Progenitor cell of endocrine pancreas (in vitro differentiated cells): ENCODE results near the gene GPX8. TPM values are rescaled to one million over a fixed set of nuclear protein-coding genes. Genes with fewer than 3 reads are reported as not detected.

Experiments
- DNase-seq: peaks from one replicate; pipeline ENCODE4 v3.0.0; 2021; ENCODE audit warnings: low spot score; ENCODE audit not compliant: unreplicated experiment
- H3K27ac Mint-ChIP-seq: 2 replicates; pipeline ENCODE4 v1.8.0; 2021; ENCODE audit warnings: mild to moderate bottlenecking, moderate library complexity, mixed read lengths
- H3K27me3 Mint-ChIP-seq: 2 replicates; pipeline ENCODE4 v1.8.0; 2021; ENCODE audit warnings: mixed read lengths
- H3K36me3 Mint-ChIP-seq: 2 replicates; pipeline ENCODE4 v1.8.0; 2022; ENCODE audit warnings: mixed read lengths; ENCODE audit not compliant: insufficient read depth
- H3K4me1 Mint-ChIP-seq: 2 replicates; pipeline ENCODE4 v1.8.0; 2021; ENCODE audit warnings: low read depth, mixed read lengths
- H3K4me3 Mint-ChIP-seq: 2 replicates; pipeline ENCODE4 v1.8.0; 2021; ENCODE audit warnings: low read depth, mild to moderate bottlenecking, moderate library complexity, mixed read lengths
- H3K9me3 Mint-ChIP-seq: 2 replicates; pipeline ENCODE4 v1.8.0; 2021; ENCODE audit warnings: low read depth, mixed read lengths
- CTCF ChIP-seq: fragments of 200-600 bp; sonication (generic); IDR thresholded peaks from one replicate; pipeline ENCODE4 v1.5.0; 2021; ENCODE audit warnings: antibody characterized with exemption, mild to moderate bottlenecking; ENCODE audit not compliant: unreplicated experiment
- total RNA-seq: library from RNA; stranded (reverse); gene quantifications from 2 replicates; pipeline ENCODE4 v1.2.1, GENCODE V29; 2021

The GPX8 gene
- total RNA-seq, 1 donor from 2014 or later = 40.0 TPM

GRCh38 chr5:55134053-55134722, 25.8 kb upstream of the GPX8 start:
- no peak for TF ChIP-seq CTCF
- H3K27ac Mint-ChIP-seq = no peak overlapping the region
- no peak overlapping the region for H3K4me3 Mint-ChIP-seq

GRCh38 chr5:55136521-55136920, 23.4 kb upstream of the GPX8 start:
- H3K27ac Mint-ChIP-seq = no peak overlapping the region
- no peak for DNase-seq
- no peaks in the 10 kb centered on the region for H3K9me3 Mint-ChIP-seq
- no peaks in the 10 kb centered on the region for H3K27me3 Mint-ChIP-seq
- H3K36me3 Mint-ChIP-seq = no peaks in the 10 kb centered on the region
- H3K4me1 Mint-ChIP-seq = peaks cover 20% of the 10 kb centered on the region
- H3K4me3 Mint-ChIP-seq = no peak overlapping the region
- no peak for TF ChIP-seq CTCF

More at GRCh38 chr5:55134053-55134722, 25.8 kb upstream of the GPX8 start:
- H3K9me3 Mint-ChIP-seq = peaks cover 8% of the 10 kb centered on the region
- DNase-seq = no peak
- H3K36me3 Mint-ChIP-seq = no peaks in the 10 kb centered on the region
- H3K27me3 Mint-ChIP-seq = no peaks in the 10 kb centered on the region
- H3K4me1 Mint-ChIP-seq = peaks cover 11% of the 10 kb centered on the region

GRCh38 chr5:55140908-55141665, 18.9 kb upstream of the GPX8 start:
- Mint-ChIP-seq H3K27ac (peak overlapping the region; percentile 17), H3K4me3 (no peak overlapping the region), H3K27me3 (peaks cover 6% of the 10 kb centered on the region)

GRCh38 chr5:55141945-55142690, 17.9 kb upstream of the GPX8 start:
- H3K4me3 Mint-ChIP-seq = no peak overlapping the region
- no peaks in the 10 kb centered on the region for H3K9me3 Mint-ChIP-seq
- DNase-seq = no peak
- H3K36me3 Mint-ChIP-seq = no peaks in the 10 kb centered on the region
- peaks cover 6% of the 10 kb centered on the region for H3K27me3 Mint-ChIP-seq
- H3K27ac Mint-ChIP-seq = no peak overlapping the region
- TF ChIP-seq CTCF = no peak
- peaks cover 9% of the 10 kb centered on the region for H3K4me1 Mint-ChIP-seq

More at GRCh38 chr5:55140908-55141665, 18.9 kb upstream of the GPX8 start:
- DNase-seq = no peak
- Mint-ChIP-seq H3K9me3 (no peaks in the 10 kb centered on the region), H3K36me3 (no peaks in the 10 kb centered on the region), H3K4me1 (peaks cover 9% of the 10 kb centered on the region)
- no peak for TF ChIP-seq CTCF

DNA sequence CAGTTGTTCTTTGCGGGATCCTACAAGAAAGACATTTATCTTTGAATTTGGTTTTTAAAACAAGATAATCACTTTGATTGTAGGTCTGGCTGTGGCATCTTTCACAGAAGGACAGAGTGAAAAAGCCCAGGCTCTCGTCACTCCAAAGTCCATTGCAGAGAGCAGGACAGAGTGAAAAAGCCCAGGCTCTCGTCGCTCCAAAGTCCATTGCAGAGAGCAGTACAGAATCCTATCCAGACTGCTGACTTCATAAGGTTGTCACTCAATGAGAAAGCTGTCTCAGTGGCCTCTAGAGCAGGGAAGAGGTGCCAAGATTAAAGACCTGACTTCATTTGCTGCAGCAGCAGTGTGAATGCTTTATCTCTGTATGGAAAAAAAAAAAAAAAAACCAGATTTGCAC, 16.3 kb upstream of the GPX8 start:
- H3K9me3 Mint-ChIP-seq = no peaks in the 10 kb centered on the region
- TF ChIP-seq CTCF = no peak
- H3K27me3 Mint-ChIP-seq = peaks cover 9% of the 10 kb centered on the region
- H3K4me1 Mint-ChIP-seq = peaks cover 9% of the 10 kb centered on the region
- no peak overlapping the region for H3K27ac Mint-ChIP-seq
- no peaks in the 10 kb centered on the region for H3K36me3 Mint-ChIP-seq
- H3K4me3 Mint-ChIP-seq = no peak overlapping the region
- DNase-seq = no peak
